IPS DF 6.9 (cell line): Measurements from ENCODE around the gene CTTN.
A peak's percentile ranks its signal among the peaks of the same experiment; 100 is the strongest.

Experiments used
- DNase-seq: peaks from one replicate; pipeline ENCODE4 v3.0.0-alpha.2; 2013; ENCODE audit warnings: low read depth, low spot score
- H3K27ac ChIP-seq: one replicate; pipeline ENCODE4 v1.5.1; 2013; ENCODE audit warnings: low read length, control low read depth
- H3K27me3 ChIP-seq: 2 replicates; pipeline ENCODE4 v1.6.1; 2013; ENCODE audit warnings: mild to moderate bottlenecking, low read length; ENCODE audit not compliant: control insufficient read depth, insufficient read depth
- H3K36me3 ChIP-seq: 2 replicates; pipeline ENCODE4 v1.6.1; 2013; ENCODE audit warnings: low read length; ENCODE audit not compliant: control insufficient read depth, insufficient read depth
- H3K4me1 ChIP-seq: 2 replicates; pipeline ENCODE4 v1.6.1; 2013; ENCODE audit warnings: low read length; ENCODE audit not compliant: control insufficient read depth, insufficient read depth
- H3K4me3 ChIP-seq: 2 replicates; pipeline ENCODE4 v1.5.1; 2013; ENCODE audit warnings: mild to moderate bottlenecking, low read length
- H3K9me3 ChIP-seq: 2 replicates; pipeline ENCODE4 v1.6.1; 2013; ENCODE audit warnings: low read length, inconsistent platforms; ENCODE audit not compliant: control insufficient read depth, insufficient read depth
- WGBS: extraction: QIAGEN DNeasy Blood & Tissue Kit; methylation state at CpG from one replicate; pipeline ENCODE4 v1.1.7; 2013; ENCODE audit warnings: mixed read lengths, missing lambda C conversion rate; ENCODE audit not compliant: insufficient read length, insufficient coverage; 5-methylcytosine and 5-hydroxymethylcytosine counted together

CTTN gene

GRCh38 chr11:70464509-70465361 is 66.4 kb downstream of the CTTN start:
- H3K9me3 ChIP-seq = no peaks in the 10 kb centered on the region
- H3K36me3 ChIP-seq = no peaks in the 10 kb centered on the region
- H3K27ac ChIP-seq = no peak overlapping the region
- DNase-seq = no peak
- peaks cover 3% of the 10 kb centered on the region; the same call in 1 of the 2 replicates for H3K4me1 ChIP-seq
- H3K27me3 ChIP-seq = 0 out of 2 replicates have a peak, but pooled peaks cover 2% of the 10 kb centered on the region
- no peak overlapping the region for H3K4me3 ChIP-seq
- no CpG with 5 or more reads among the region's 20 CpGs for WGBS

- H3K9me3 ChIP-seq = no peaks in the 10 kb centered on the region
- no peak for DNase-seq
- H3K27ac ChIP-seq = no peak overlapping the region
- no peaks in the 10 kb centered on the region for H3K36me3 ChIP-seq
- no CpG with 5 or more reads among the region's 10 CpGs for WGBS
- H3K27me3 ChIP-seq = no peaks in the 10 kb centered on the region
- H3K4me3 ChIP-seq = no peak overlapping the region
- no peaks in the 10 kb centered on the region; the same call in 1 of the 2 replicates for H3K4me1 ChIP-seq
Measured at GRCh38 chr11:70466154-70466553, 67.8 kb downstream of the CTTN start.

GRCh38 chr11:70466596-70466995 is 68.3 kb downstream of the CTTN start:
- no peak overlapping the region for H3K4me3 ChIP-seq
- H3K36me3 ChIP-seq = no peaks in the 10 kb centered on the region
- H3K27me3 ChIP-seq = no peaks in the 10 kb centered on the region
- DNase-seq = no peak
- no CpG with 5 or more reads among the region's 8 CpGs for WGBS
- H3K9me3 ChIP-seq = no peaks in the 10 kb centered on the region
- no peak overlapping the region for H3K27ac ChIP-seq
- H3K4me1 ChIP-seq = no peaks in the 10 kb centered on the region

GRCh38 chr11:70467201-70468085 is 69.1 kb downstream of the CTTN start:
- Histone ChIP-seq H3K27ac (no peak overlapping the region), H3K9me3 (no peaks in the 10 kb centered on the region), H3K36me3 (no peaks in the 10 kb centered on the region), H3K4me1 (no peaks in the 10 kb centered on the region), H3K4me3 (no peak overlapping the region), H3K27me3 (no peaks in the 10 kb centered on the region)
- WGBS = no CpG with 5 or more reads among the region's 20 CpGs
- no peak for DNase-seq

GRCh38 chr11:70468256-70469195 is 70.2 kb downstream of the CTTN start:
- Histone ChIP-seq H3K4me1 (no peaks in the 10 kb centered on the region), H3K9me3 (no peaks in the 10 kb centered on the region), H3K36me3 (no peaks in the 10 kb centered on the region), H3K27ac (no peak overlapping the region), H3K27me3 (no peaks in the 10 kb centered on the region), H3K4me3 (no peak overlapping the region)
- no CpG with 5 or more reads among the region's 19 CpGs for WGBS
- no peak for DNase-seq

GRCh38 chr11:70470127-70470526 is 71.8 kb downstream of the CTTN start:
- Histone ChIP-seq H3K9me3 (no peaks in the 10 kb centered on the region), H3K4me1 (no peaks in the 10 kb centered on the region), H3K36me3 (no peaks in the 10 kb centered on the region), H3K27me3 (no peaks in the 10 kb centered on the region), H3K4me3 (no peak overlapping the region), H3K27ac (no peak overlapping the region)
- DNase-seq = no peak
- no CpG with 5 or more reads among the region's 6 CpGs for WGBS

GRCh38 chr11:70471254-70471653 is 72.9 kb downstream of the CTTN start:
- Histone ChIP-seq H3K4me3 (no peak overlapping the region), H3K27ac (no peak overlapping the region), H3K9me3 (no peaks in the 10 kb centered on the region), H3K4me1 (no peaks in the 10 kb centered on the region), H3K36me3 (no peaks in the 10 kb centered on the region), H3K27me3 (no peaks in the 10 kb centered on the region)
- DNase-seq = peak; percentile 37
- WGBS = no CpG with 5 or more reads among the region's 7 CpGs

- no peaks in the 10 kb centered on the region for H3K9me3 ChIP-seq
- no peak for DNase-seq
- no CpG with 5 or more reads among the region's 9 CpGs for WGBS
- no peaks in the 10 kb centered on the region for H3K36me3 ChIP-seq
- no peak overlapping the region for H3K4me3 ChIP-seq
- H3K27ac ChIP-seq = no peak overlapping the region
- H3K4me1 ChIP-seq = no peaks in the 10 kb centered on the region
- H3K27me3 ChIP-seq = no peaks in the 10 kb centered on the region
Measured at GRCh38 chr11:70472240-70472639, 73.9 kb downstream of the CTTN start.

- Histone ChIP-seq H3K36me3 (no peaks in the 10 kb centered on the region), H3K9me3 (no peaks in the 10 kb centered on the region), H3K27me3 (no peaks in the 10 kb centered on the region), H3K4me1 (no peaks in the 10 kb centered on the region), H3K4me3 (no peak overlapping the region), H3K27ac (no peak overlapping the region)
- no CpG with 5 or more reads among the region's 22 CpGs for WGBS
- DNase-seq = no peak
Measured at GRCh38 chr11:70473186-70473872, 75.0 kb downstream of the CTTN start.
